GM18907 (cell line): Measurements from ENCODE around the gene RASGRP4.
"Not testable (repeated sequence)": the region's sequence is repeated elsewhere in the genome, so short reads cannot be mapped to it uniquely, and the experiment has no call there.

Experiments used
- ATAC-seq: cut with Tn5 transposase; IDR thresholded peaks from one replicate; pipeline ENCODE4 v1.9.1; 2021; ENCODE audit warnings: mild to moderate bottlenecking, moderate library complexity; ENCODE audit not compliant: unreplicated experiment

RASGRP4 gene

DNA sequence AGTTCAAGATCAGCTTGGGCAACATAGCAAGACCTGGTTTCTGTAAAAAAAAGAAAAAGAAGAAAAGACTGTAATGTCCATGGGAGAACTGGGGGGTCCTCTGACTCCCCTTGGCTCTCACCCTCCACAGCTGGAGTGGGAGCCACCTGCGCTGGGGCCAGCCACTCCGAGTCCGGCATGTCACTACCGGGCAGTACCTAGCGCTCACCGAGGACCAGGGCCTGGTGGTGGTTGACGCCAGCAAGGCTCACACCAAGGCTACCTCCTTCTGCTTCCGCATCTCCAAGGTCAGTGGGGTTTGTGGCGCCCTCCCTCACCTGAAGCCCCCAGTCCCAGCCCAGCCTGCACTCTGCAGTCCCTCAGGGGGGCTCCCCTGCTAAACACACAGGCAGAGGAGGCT is 22.2 kb upstream of the RASGRP4 start:
- no peak for ATAC-seq

DNA sequence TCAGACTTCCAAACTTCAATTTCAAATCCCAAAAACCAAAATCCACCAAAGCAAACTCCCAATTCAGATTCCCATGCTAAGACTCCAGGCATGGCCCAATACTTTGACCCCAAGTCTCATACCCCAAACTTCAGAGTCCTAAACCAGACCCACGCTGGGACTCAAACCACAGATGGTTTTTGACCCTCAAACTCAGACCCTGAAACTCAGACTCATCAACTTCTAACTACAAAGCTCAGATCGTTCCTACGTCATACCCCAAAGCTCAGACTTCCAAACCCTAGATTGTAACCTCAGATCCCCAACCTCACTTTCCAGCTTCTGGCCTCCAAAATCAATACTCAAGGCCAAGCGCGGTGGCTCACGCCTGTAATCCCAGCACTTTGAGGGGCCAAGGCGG is 19.3 kb upstream of the RASGRP4 start:
- ATAC-seq = no peak

DNA sequence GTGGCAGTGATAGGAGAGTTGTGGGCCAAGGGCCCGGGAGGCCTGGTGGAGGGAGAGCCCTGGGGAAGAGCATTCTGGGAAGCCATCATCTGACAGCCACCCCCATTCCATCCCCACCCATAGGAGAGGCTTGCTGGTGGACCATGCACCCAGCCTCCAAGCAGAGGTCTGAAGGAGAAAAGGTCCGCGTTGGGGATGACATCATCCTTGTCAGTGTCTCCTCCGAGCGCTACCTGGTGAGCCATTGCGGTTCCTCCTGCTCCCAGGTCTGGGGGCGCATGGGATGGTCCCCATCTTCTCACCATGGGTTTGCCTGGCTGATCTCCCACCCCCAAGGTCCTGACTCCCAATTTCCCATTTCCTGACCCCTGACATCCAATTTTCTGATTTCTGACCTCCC is 18.0 kb upstream of the RASGRP4 start:
- no peak for ATAC-seq

DNA sequence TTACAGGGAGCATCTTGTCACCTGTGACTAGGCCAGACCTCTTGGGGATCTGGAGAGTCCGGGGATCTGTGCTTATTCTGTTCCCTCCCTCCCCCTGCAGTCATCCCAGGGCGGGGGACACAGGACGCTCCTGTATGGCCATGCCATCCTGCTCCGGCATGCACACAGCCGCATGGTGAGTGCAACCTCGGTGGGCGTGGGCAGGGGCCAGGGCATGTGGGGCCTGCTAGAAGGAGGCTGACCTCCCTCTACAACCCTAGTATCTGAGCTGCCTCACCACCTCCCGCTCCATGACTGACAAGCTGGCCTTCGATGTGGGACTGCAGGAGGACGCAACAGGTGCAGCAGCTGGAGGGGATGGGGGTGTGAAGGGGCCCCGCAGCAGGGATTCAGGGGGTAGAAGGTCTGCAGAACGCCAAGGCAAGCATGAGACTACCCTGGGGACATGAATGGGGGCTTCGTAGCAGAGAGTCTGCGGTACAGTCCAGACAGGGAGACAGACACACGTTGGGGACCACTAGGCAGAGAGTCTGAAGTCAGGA is 17.5 kb upstream of the RASGRP4 start:
- no peak for ATAC-seq

DNA sequence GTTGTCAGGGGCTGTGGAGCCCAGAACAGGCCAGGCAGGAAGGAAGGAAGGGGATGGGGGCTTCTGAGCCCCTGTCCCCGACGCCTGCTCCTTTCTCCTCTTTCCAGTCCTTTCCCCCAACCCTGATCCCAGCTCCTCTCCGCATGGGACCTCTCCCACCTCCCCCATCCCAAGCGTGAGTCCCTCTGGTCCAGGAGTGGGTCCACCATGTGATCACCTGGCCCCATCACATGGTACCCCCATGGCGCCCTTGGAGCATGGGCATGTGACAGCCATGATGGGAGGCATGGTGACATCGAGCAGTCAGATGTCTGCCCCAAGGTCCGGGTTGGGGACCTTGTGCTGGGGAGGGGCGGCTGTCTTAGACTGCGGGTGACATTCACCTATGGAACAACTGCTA is 16.7 kb upstream of the RASGRP4 start:
- no peak for ATAC-seq

DNA sequence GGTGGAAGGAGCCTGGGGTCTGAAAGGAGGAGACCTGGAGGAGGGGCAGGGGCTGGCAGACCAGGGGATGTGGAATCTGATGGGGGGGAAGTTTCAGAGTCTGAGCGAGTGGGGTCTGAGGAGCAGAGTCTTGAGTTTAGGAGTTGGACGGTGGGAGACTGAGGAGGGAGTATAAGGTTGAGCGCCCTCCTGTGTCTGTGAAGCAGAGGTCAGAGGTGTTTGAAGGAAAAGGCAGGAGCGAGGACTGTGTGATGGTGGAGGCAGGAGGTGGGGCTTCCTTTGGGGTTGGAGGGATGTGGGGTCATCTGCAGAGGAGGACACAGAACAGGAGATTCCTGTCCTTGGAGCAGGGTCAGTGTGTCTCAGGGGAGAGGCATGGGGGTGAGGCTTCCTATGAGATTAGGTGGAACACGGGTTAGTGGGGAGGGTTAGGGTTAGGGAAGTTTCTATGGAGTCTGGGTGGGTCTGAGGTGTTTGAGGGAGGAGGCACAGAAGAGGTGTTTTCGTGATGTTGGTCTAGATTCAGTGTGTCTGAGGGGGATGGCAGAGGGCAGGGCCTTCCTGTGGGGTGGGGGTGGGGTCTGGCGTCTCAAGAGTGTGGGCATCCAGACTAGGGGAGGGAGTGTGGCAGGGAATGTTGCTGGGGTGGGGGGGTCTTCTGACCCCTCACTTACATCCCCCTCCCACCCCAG is 15.8 kb upstream of the RASGRP4 start:
- no peak for ATAC-seq

DNA sequence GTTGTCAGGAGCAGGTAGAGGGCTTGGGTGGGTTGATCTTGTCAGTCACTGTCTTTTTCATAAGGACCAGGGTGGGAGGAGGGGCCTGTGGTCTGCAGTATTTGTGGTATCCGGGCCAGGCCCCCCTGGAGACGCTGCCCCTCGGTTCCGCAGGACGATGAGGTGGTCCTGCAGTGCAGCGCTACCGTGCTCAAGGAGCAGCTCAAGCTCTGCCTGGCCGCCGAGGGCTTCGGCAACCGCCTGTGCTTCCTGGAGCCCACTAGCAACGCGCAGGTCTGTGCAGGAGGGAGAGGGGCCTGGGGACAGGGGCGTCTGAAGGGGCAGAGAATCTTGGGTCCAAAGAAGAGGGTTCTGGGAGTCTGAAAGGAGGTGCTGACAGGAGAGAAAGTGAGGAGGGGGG is 14.6 kb upstream of the RASGRP4 start:
- no peak for ATAC-seq

DNA sequence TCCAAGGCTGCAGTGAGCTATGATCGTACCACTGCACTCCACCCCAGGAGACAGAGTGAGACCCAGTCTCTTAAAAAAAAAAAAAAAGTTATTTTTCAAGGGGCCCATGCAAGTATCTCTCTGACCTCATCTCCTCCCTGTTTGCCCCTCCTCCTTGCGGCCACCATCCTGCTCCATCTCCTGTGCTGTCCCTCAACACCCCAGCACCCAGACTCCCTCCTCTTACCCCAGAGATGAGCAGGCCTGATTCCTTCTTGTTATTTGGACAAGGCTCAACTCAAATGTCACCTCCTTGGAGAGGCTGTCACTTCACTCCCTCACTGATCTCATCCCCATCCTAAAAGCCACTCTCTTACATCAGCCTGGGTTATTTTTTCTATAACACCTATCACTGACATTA is 11.9 kb upstream of the RASGRP4 start:
- no peak for ATAC-seq

DNA sequence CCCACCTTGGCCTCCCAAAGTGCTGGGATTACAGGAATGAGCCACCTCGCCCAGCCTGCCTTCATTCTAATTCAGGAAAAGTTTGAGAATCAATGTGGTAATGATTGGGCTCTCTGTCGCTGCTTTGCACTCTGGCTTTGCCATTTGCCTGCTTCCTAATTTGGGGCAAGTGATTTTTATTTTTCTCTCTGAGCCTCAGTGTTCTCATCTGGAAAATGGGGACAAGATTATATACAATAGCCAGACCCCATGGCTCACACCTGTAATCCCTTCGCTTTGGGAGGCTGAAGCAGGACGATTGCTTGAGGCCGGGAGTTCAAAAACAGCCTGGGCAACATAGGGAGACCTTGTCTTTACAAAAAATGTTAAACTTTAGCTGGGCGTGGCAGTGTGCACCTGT is 11.3 kb upstream of the RASGRP4 start:
- ATAC-seq = no peak

DNA sequence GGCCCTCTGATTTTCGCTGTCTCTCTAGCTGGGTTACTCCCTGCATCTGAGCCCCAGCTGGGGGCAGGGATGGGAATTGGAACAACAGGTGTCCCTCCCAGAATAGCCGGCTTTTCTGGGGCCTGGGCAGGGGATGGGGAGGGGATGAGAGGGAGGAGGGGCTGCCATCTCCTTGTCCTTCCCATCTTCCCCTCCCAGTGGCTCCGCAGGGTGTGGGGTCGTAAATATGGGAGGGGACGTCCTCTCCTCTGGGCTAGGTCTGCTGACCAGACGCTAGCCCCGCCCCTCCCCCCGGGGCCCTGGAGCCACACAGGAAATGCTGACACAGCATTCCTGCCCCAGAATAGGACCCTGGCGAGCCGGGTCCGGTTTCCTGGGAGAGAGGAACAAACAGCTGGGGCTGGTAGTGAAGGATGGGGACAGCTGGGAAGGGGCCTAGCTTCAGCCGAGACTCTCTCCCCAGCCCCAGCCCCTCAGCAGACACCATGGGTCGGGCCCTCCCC is 8.6 kb upstream of the RASGRP4 start:
- no peak for ATAC-seq

DNA sequence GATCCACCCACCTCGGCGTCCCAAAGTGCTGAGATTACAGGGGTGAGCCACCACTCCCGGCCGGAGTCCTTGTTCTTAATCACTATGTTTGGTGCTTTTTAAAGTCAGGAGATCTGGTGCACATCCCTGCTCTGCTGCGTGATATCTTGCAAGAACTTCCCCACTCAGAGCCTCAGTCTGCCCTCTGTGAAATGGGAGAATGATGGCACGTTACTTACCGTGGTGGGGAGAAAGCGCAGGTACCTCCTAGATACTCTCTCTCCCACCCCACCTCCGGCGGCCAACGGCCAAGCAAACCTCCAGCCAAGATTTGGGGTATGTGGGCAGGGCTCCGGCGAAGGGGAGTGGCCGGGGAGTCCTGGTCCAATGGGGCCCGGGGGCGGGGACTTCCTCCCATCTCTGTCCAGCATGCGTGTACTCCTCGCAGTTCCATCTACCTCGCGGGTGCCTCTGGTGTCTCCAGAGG is 7.3 kb upstream of the RASGRP4 start, which contains the start of gene RYR1:
Gene RYR1 (plus strand): TSS at position 424 of the 466 bp plus-strand sequence. CDS start 139 bp downstream, outside the sequence.
- no peak for ATAC-seq

DNA sequence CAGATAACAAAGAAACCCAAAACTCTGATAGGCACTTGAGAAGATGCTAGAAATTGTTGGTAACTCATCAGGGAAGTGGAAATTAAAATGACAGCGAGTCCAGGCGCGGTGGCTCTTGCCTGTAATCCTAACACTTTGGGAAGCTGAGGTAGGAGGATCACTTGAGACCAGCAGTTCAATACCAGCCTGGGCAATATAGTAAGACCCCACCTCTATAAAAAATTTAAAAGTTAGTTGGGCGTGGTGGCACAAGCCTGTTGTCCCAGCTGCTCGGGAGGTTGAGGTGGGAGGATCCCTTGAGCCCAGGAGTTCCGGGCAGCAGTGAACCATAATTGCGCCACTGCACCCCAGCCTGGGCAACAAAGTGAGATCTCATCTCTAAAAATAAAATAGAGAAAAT is 4.9 kb upstream of the RASGRP4 start:
- no peak for ATAC-seq

DNA sequence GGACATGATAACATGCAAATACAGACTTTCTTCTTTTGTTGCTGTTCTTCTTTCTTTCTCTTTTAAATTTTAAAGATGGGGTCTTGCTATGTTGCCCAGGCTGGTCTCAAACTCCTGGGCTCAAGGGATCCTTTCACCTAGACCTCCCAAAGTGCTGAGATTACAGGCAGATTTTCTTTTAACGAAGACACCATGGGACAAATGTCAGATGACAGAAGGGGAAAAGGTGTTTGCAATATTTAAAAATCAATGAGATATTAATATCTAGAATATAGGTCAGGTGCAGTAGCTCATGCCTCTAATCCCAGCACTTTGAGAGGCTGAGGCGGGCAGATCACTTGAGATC is 3.8 kb upstream of the RASGRP4 start:
- no peak for ATAC-seq

DNA sequence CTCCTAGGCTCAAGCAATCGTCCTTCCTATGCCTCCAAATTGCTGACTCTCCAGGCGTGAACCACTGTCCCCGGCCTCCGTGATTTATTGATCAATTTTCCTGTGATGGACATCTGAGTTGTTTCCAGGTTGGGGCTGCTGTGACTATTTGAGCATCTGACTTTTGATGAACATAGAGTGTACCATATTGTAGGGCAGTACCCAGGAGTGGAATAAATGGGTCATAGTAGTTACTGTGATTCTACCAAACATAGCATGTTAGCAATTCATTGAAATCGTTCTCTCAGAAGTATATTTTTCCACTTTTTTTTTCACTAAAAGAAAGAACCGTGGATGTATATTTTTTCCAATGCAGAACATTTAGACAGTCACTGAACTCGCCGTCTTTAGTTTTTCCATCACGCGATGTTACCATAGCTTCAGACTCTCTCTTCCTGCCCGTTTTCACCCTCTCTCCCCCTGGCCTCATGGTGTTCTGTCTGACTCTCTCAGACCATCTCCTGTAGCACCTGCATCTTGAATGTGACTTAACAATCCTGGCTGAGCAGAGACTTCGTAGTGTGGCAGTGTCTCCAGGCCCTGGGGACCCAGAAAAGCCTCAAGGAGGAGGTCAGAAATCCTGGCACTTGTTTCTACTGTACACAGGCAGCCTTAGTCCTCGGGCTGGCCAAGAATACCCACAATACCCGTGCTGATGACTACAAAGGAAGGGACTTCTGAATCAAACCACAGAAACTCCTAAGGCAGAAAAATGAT is 3.2 kb upstream of the RASGRP4 start:
- no peak for ATAC-seq

DNA sequence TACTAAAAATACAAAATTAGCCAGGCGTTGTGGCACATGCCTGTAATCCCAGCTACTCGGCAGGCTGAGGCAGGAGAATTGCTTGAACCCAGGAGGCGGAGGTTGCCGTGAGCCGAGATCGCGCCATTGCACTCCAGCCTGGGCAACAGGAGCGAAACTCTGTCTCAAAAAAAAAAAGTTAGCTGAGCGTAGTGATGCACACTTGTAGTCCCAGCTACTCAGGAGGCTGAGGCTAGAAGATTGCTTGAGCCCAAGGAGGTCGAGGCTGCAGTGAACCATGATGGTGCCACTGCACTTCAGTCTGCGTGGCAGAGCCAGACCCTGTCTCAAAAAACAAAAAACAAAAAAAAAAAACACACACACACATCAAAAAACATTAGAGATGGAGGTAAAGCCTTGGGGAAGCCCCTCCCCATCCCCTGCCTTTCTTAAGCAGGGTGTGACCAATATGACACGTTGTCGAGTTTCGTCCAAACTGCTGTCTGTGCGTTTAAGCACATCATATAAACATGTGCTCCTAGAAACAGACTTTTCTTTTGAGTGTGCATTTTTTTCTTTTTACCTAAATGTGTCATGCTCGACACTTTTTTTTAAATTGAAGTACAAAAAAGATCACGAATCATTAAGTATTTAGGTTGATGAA is 1.1 kb upstream of the RASGRP4 start:
- ATAC-seq = not testable (repeated sequence)

DNA sequence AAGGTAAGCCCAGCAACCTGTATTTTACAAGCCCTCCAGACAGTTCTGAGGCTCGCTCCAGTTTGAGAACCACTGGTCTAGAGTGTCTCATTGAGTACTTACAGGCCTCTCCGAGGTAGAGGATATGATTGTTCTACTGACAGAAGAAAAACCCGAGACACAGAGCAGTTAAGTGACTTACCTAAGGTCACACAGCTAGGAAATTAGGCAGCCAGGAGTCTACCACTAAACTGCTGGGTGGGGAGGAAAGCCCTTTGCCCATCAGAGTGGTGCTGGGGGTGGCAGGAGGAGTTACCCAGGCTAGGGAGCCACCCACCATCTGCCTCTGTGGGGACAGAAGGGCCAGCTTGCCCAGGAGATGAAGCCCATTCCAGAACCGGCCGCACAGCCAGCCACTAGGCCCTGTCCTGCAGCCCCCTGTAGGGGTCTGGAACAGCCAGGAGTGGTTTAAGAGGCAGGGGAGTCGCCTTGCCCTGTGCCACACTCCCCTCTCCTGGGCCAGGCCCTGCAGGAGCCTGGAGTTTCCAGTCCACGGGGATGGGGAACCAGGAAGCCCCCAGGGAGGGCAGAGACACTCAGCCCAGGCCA is 703 bp downstream of the RASGRP4 start:
- no peak for ATAC-seq

DNA sequence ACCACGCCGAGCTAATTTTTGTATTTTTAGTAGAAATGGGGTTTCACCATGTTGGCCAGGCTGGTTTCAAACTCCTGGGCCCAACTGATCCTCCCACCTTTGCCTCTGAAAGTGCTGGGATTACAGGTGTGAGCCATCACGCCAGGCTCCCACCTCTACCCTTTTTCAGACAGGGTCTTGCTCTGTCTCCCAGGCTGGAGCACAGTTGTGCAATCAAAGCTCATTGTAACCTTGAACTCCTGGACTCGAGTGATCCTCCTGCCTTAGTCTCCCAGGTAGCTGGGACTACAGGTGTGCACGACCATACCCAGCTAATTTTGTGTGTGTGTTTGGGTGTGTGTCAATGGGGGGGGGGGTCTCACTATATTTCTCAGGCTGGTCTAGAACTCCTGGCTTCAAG is 1.7 kb downstream of the RASGRP4 start:
- ATAC-seq = no peak

DNA sequence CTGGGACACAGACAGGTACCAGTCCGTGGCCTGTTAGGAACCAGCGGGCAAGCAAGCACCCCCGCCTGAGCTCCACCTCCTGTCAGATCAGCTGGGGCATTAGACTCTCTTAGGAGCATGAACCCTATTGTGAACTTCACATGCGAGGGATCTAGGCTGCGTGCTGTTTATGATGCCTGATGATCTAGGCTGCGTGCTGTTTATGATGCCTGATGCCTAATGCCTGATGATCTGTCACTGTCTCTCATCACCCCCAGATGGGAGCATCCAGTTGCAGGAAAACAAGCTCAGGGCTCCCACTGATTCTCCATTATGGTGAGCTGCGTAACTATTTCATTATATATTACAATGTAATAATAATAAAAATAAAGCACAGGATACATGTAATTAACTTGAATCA is 3.6 kb downstream of the RASGRP4 start:
- no peak for ATAC-seq

DNA sequence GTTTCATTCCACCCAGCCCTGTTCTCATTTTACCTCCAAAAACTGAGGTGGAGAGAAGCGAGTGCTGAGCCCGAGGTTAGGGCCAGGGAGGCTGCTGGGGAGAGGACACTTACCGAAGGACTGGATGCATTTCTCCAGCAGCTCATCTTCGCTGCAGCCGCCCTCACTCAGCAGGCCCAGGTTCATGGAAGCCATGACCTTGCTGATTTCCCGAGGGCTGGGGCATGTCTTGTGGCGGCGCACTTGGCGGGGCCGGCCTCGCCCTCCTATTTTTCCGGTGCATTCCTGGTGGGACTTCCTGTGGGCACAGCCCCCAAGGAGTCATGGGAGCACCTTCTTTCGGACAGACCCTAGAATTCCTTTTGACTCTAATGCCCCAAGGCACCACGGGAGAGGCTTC is 4.2 kb downstream of the RASGRP4 start:
- ATAC-seq = no peak

DNA sequence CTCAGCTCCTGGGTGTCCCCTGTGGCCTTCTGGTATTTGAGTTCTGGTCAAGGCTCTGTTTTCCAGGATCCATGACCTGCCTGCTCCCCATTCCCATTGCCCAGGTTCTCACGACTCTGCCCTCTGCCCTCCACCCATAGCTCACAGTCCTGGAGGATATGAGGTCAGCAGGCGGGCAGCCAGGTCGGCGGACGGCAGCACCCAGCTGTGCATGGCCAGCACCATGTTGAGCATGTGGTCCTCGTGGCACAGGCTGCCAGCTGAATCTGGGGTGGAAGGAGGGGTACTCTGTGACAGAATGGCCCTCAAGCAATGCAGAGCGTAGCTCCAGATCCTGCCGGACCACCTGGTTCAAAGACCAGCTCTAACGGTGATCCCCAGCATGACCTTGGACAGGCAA is 5.1 kb downstream of the RASGRP4 start:
- no peak for ATAC-seq
